GM12865 (cell line): ENCODE data around the gene AP2A2.

Experiments used
- DNase-seq: peaks from one replicate; pipeline ENCODE4 v3.0.0; 2010; ENCODE audit warnings: low read depth
- H3K4me3 ChIP-seq: 2 replicates; pipeline ENCODE4 v1.5.1; 2011; ENCODE audit warnings: mild to moderate bottlenecking, low read depth, low read length, control low read depth
- TF ChIP-seq, protein P1 (sequence below): IDR thresholded peaks from 2 replicates; pipeline ENCODE4 v1.5.1; 2011; ENCODE audit warnings: low read length, control low read depth, low read depth, inconsistent platforms; ENCODE audit not compliant: insufficient read depth; ENCODE audit errors: missing control alignments

Gene AP2A2

DNA sequence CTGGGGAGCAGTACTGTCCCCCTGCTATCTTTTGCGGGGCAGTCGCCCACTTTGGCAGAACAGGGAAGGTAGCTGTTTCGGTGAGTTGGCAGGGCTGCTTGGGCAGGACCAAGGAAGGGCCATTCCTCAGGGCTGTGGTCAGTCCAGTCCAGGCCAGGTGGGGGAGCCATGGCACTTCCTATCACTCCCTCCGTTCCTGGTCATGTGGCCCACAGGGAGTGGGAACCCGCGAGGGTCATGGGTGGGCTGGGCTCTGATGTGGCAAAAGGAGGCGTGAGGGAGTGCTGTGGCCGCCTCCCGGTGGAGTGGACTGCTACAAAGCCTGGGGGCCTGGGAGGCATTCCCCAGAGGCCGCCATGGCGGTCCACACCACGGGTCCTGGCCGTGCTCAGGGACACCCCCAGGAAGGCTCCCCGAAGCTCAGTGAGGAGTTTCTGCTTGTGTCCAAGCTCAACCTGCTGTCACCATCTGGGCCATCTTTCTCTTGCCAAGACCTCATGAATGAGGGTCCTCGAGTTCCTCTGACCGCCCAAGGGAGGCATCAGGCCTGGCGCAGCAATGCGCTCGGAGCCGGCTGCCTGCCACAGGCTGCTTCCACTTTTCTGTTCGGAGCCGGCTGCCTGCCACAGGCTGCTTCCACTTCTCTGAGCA is 27.0 kb upstream of the AP2A2 start:
- DNase-seq: no peak

DNA sequence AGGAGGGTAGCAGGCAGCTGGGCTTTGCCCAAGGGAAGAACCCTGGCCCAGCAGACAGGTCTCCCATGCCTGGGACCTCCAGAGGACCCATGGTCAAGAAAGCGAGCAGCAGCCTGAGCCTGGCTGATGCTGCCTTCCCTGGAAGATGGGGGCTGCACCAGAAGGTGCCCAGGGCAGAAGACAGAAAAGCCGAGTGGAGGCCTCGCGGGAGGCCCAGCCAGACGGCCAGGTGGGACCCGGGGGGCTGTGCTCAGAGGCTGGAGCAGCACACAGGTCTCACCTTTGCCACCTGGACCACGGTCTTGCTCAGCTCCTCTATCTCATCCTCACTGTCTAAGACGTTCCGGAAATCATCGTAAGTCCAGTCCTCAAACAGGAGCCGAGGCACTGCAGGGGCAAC is 25.9 kb upstream of the AP2A2 start:
- no peak for DNase-seq
- TF ChIP-seq, protein P1, sequence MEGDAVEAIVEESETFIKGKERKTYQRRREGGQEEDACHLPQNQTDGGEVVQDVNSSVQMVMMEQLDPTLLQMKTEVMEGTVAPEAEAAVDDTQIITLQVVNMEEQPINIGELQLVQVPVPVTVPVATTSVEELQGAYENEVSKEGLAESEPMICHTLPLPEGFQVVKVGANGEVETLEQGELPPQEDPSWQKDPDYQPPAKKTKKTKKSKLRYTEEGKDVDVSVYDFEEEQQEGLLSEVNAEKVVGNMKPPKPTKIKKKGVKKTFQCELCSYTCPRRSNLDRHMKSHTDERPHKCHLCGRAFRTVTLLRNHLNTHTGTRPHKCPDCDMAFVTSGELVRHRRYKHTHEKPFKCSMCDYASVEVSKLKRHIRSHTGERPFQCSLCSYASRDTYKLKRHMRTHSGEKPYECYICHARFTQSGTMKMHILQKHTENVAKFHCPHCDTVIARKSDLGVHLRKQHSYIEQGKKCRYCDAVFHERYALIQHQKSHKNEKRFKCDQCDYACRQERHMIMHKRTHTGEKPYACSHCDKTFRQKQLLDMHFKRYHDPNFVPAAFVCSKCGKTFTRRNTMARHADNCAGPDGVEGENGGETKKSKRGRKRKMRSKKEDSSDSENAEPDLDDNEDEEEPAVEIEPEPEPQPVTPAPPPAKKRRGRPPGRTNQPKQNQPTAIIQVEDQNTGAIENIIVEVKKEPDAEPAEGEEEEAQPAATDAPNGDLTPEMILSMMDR: no peak
- H3K4me3 ChIP-seq: no peak overlapping the region

More for the DNA sequence above, 27.0 kb upstream of the AP2A2 start:
- no peak overlapping the region for H3K4me3 ChIP-seq
- TF ChIP-seq, protein P1: no peak

DNA sequence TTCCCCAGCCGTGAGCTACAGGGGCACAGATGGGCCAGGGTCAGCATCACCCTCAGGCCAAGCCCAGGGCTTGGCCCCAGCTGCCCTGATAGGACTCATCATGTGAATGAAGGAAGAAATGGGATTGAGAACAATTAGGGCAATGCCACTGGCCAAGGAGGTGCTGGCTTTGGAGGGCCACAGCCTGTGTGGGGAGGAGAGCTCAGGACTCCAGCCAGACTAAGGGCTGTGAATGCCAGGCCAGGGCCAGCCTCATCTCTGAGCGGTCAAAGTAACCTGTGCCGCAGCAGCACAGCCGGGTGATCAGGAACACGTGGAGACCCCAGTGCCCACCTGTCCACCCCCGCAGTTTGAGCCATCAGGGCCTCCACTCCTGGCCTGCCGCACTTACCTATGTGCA is 25.1 kb upstream of the AP2A2 start:
- TF ChIP-seq, protein P1: no peak
- DNase-seq: no peak
- no peak overlapping the region for H3K4me3 ChIP-seq

DNA sequence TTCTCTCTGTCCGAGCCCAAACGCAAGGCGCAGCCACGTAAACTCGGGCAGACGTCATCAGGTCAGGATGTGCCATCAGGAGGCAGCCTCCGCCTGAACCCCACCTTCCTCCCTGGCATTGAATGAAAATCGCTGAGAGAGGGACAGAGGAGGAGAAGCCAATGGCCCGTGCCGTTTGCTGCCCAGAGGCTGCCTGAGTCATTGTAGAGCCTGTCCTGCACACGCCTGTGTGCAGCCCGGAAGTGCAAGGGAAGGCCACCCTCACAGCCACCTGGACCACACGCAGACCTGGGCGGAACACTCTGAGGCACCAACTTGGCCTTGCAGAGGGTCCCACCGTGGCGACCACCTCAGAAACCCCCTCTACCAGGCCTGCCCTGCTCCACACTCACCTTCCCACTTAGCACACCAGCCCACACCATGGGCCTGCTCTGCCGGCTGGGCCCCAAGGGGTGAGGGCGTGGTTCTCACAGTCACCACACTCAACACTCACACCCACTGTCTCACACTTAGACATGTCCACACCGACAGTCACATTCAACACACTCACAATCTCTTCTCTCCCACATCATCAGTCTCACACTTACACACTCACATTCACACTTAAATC is 24.1 kb upstream of the AP2A2 start:
- TF ChIP-seq, protein P1: no peak
- no peak overlapping the region for H3K4me3 ChIP-seq

DNA sequence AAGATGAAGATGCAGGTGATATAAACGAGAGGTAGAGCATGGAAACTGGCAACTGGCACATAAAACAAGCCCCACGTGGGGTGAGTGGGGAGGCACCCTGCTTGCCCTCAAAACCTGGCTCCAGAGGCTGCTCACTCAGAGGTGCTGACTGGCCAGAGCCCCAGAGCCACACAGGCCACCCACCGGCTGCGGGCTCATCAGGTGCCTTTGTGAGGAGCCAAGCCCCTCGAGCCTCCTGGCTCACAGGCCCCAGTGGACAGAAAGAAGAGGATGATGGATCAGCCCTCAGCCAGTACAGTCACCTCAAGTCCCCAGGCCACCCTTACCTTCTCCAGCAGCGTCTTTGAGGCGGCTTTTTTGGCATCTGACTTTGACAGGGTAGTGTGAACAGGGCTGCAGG is 21.3 kb upstream of the AP2A2 start:
- DNase-seq: no peak
- TF ChIP-seq, protein P1: no peak

More for the DNA sequence above, 24.1 kb upstream of the AP2A2 start:
- no peak for DNase-seq

DNA sequence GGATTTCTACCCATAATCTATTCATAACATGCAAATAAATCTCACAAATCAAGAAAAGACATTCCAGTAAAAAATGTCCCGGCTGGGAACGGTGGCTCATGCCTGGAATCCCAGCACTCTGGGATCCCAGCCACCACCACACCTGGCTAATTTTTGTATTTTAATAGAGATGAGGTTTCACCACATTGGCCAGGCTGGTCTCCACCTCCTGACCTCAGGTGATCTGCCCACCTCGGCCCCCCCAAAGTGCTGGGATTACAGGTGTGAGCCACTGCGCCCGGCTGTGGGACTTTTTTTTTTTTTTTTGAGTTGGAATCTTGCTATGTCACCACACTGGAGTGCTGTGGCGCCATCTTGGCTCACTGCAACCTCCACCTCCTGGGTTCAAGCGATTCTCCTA is 19.7 kb upstream of the AP2A2 start:
- no peak for DNase-seq
- H3K4me3 ChIP-seq: no peak overlapping the region
- TF ChIP-seq, protein P1: no peak

More for the DNA sequence above, 21.3 kb upstream of the AP2A2 start:
- no peak overlapping the region for H3K4me3 ChIP-seq
